Tongue (tissue), 2 donors: ENCODE results near the gene BRSK1. TPM values are rescaled to one million over a fixed set of nuclear protein-coding genes. Genes with fewer than 3 reads are reported as not detected.
"Not testable (repeated sequence)": the region's sequence is repeated elsewhere in the genome, so short reads cannot be mapped to it uniquely, and the experiment has no call there.

Experiments
- DNase-seq: peaks from one replicate; pipeline ENCODE4 v3.0.0-alpha.2; 2015
- total RNA-seq: library from RNA; depleted of rRNA; stranded (reverse); fragments of >200 nt; gene quantifications from one replicate; pipeline ENCODE4 v1.2.3, GENCODE V29; 2014

The BRSK1 gene
- total RNA-seq, 1 donor from 2014 or later, result 5.0 TPM

- not testable (repeated sequence) for DNase-seq
Measured at GRCh38 chr19:55329791-55330190, 46.0 kb downstream of the BRSK1 start.

DNA sequence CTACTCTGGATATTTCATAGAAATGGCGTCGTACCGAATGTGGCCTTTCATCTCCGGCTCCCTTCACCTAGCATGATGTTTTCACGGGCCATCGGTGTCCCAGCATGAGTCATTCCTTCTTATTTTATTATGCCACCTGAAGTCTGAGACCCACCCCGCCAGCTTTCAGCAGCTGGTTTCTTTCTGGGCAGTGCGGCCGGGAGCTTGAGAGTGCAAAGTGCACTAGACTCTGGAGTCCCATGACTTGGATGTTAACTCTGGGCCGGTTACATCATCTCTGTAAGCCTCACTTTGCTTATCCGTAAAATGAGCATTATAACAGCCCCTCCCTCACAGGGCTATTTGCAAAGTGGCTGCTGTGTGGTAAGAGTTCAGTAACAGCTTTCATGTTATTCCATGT, 50.1 kb downstream of the BRSK1 start:
- DNase-seq, result no peak

DNA sequence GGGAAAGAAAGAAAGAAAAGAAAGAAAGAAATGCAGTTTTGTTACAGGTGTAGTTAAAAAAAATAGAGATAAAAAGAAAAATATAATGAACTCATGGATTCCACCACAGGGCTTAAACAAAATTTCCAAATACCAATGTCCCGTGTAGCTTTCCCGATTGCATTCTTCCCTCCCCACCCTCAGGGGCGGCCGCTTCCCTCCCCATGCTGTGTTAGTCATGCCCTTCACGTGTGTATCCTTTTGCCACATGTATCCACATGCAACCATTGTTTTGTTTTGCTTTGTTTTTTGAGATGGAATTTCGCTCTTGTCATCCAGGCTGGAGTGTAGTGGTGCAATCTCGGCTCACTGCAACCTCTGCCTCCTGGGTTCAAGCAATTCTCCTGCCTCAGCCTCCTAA, 52.3 kb downstream of the BRSK1 start:
- no peak for DNase-seq

- peak; percentile 100 for DNase-seq
Measured at GRCh38 chr19:55339105-55339888, 55.5 kb downstream of the BRSK1 start, which contains the start of gene KMT5C. Gene KMT5C, plus strand, starts transcription at chr19:55339876. Its CDS starts 2,061 bp downstream, at chr19:55341937.

GRCh38 chr19:55339889-55340783, 56.3 kb downstream of the BRSK1 start:
- peak; percentile 27 for DNase-seq

DNA sequence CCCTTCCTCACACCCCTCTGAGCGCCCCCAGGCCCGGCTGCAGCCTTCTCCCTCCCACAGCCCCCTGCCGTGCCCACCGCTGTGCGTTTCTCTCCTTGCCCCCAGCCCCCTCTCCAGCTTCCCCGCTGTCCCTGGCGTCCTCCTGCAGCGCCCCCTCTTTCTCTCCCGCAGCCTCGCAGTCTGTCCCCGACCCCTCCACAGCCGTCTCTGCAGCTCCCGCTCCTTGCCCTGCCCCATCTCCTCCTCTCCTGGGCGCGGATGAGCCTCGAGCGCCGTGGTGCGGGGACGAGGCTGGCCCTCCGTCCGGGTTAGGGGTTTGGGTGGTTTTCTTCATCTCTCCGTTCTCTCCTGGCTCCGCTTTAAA, 57.0 kb downstream of the BRSK1 start:
- DNase-seq, result no peak

- DNase-seq, result peak; percentile 93
Measured at GRCh38 chr19:55341171-55341588, 57.4 kb downstream of the BRSK1 start.

DNA sequence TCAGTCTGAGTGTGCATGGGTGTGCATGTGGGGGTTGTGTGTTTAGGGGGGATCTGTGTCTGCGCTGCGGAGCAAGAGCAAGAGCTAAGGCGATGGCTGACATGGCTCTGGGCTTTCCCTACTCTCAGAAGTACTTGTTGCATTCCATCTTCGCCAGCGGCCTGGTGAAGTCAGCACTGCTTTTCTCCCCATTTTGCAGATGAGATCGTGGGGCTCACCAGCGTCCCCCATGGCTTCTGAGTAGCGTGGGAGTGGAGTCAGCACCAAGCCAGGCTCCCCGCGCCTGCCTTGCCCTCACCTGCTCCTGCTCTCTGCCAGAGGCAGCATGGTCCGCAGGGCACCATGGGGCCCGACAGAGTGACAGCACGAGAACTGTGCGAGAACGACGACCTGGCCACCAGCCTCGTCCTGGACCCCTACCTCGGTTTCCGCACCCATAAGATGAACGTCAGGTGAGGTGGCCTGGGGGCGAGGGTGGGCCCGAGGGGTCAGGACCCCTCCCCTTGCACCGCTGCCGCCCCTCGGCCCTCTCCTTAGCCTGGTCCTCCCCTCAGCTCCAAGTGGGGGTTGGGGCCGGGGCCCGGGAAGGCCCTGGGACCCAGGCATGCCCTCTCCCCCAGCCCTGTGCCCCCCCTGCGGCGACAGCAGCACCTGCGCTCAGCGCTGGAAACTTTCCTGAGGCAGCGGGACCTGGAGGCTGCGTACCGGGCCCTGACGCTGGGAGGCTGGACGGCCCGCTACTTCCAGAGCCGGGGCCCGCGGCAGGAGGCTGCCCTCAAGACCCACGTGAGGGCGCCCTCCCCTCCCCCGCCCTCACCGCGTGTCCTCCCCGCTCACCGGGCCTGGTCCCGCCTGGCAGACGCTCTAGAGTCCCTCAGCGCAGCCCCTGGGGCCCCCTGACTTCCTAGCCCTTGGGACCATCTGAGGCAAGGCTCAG, 58.1 kb downstream of the BRSK1 start:
- no peak for DNase-seq

- DNase-seq, result peak; percentile 94
Measured at GRCh38 chr19:55344444-55344843, 60.6 kb downstream of the BRSK1 start.

- DNase-seq, result no peak
Measured at GRCh38 chr19:55345101-55345817, 61.5 kb downstream of the BRSK1 start.

- peak; percentile 85 for DNase-seq
Measured at GRCh38 chr19:55345818-55346724, 62.3 kb downstream of the BRSK1 start.

DNA sequence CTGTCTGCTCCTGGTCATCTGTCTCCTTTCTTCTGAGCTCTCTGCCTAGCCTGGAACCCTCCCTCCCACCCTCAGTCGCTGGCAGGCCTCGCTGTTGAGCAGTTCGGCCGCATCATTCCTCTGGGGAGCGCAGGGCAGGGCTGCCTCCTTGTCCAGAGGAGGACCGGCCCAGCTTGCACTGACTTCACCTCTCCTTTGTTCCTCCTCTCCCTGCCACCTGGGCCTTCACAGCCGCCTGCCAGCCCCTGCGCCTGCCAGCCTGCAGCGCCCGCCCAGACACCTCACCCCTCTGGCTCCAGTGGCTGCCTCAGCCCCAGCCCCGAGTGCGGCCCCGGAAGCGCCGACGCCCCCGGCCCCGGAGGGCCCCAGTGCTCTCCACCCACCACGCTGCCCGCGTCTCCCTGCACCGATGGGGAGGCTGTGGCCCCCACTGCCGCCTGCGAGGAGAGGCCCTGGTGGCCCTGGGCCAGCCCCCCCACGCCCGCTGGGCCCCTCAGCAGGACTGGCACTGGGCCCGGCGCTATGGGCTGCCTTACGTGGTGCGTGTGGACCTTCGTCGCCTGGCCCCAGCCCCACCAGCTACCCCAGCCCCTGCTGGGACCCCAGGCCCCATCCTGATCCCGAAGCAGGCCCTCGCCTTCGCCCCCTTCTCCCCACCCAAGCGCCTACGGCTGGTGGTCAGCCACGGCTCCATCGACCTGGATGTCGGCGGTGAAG, 63.1 kb downstream of the BRSK1 start:
- DNase-seq, result no peak

DNA sequence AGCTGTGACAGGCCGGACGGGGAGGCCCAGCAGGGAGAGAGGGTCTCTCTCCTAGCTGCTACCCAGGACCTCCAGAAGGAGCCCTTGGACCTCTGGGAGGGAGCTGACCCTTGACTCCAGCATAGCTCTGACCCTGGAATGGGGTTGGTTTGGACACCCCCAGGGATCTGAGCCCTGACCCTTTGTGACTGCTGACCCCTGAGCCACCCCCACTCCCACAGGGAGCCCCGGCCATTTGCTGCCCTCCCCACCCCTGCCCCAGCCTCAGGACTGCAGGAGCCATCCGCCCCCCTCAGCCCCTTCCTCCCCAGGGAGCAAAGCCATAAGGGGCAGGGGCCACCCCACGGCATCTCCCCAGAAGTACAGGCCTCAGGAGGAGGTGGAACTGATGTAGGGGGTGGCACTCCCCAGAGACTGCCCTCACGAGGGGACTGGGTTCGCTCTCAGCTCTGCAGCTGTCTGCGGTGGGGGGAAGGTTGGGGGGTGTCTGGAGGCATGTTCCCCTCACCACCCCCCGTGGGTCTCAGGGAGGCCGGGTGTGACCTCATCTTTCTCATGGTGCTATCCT, 63.7 kb downstream of the BRSK1 start:
- no peak for DNase-seq

- DNase-seq, result no peak
Measured at GRCh38 chr19:55348317-55349034, 64.7 kb downstream of the BRSK1 start.

DNA sequence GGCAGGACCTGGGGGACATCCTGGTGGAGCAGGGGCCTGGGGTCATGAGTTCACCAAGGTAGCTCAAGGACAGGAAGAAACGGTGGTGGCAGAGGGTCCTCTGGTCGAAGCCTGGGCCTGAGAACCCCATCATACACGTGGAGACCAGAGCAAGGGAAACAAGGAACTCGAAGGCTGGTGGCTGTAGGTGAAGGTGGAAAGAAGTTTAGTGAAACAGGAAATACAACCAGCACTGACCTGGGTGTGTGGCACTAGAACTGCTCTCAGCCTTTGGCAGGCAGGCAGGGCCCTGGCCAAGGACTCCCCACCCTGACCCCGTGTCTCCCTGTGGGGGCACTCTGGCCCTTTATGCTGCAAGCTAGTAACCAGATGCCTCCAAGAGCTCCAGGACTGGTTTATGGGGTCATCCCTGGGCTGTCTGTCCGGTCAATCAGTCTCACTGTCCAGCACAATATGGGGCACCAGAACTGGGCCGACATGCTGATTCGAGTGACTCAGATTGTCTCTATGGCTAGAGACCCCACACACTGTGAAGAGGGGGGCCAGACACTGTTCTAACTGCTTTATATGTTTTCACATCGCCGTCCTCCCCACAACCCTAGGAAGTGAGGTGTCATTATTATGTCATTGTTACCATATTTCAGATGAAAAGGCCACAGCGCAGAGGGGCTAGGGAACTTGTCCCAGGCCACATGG, 67.0 kb downstream of the BRSK1 start:
- DNase-seq, result no peak

GRCh38 chr19:55352040-55352439, 68.2 kb downstream of the BRSK1 start:
- DNase-seq, result no peak

DNA sequence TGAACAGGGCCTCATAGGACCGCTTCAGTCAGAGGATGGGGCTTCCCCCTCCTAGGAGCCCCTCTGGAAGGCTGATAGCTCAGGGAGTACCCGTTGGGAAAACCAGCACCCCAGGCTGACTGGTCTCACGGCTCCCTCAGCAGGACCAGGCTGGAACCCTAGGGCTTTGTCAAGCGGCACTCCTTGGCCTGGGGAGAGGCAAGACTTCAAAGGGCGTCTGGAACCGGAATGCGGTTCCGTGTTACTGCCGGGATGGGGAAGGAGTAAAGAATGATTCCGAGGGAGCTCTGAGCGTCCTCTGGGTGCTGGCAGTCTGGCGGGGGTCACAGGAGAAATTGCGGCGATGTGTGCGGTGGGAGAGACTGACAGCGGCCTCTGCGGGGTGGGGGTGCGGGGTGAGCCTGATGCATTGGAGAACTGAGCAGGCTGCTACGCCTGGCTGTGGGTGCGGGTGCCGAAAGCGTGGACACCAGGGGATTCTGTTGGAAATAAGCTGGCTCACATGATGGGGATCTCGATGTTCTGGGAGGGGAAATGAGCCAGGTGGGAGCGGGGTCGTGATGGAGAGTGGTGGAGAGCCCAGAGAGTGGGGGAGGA, 68.8 kb downstream of the BRSK1 start:
- no peak for DNase-seq
